GM18508 (cell line): ENCODE measurements around the gene WDSUB1.
A peak's percentile ranks its signal among the peaks of the same experiment; 100 is the strongest.

Source experiments
- ATAC-seq: cut with Tn5 transposase; IDR thresholded peaks from one replicate; pipeline ENCODE4 v1.9.1; 2021; ENCODE audit warnings: moderate number of reproducible peaks; ENCODE audit not compliant: insufficient read depth, unreplicated experiment

The WDSUB1 gene

GRCh38 chr2:159285929-159286708 is at the start of gene WDSUB1:
WDSUB1 (minus strand) TSS chr2:159286703; CDS start chr2:159283069, 3,634 bp downstream.
- ATAC-seq = peak; percentile 7

- no peak for ATAC-seq
These were observed 40.2 kb upstream of the WDSUB1 start for GRCh38 chr2:159326569-159327255.

- no peak for ATAC-seq
These were observed 35.9 kb upstream of the WDSUB1 start for GRCh38 chr2:159322419-159322818.

GRCh38 chr2:159317392-159318088 is 31.0 kb upstream of the WDSUB1 start:
- no peak for ATAC-seq

GRCh38 chr2:159307942-159308341 is 21.4 kb upstream of the WDSUB1 start:
- no peak for ATAC-seq

- ATAC-seq = no peak
These were observed 14.1 kb upstream of the WDSUB1 start for GRCh38 chr2:159300586-159300985.

- no peak for ATAC-seq
These were observed 12.5 kb upstream of the WDSUB1 start for GRCh38 chr2:159298967-159299366.

- ATAC-seq = no peak
These were observed 10.7 kb upstream of the WDSUB1 start for GRCh38 chr2:159297042-159297707.

GRCh38 chr2:159292157-159292556 is 5.7 kb upstream of the WDSUB1 start:
- ATAC-seq = no peak

GRCh38 chr2:159290289-159290907 is 3.9 kb upstream of the WDSUB1 start:
- no peak for ATAC-seq

GRCh38 chr2:159287733-159288132 is 1.2 kb upstream of the WDSUB1 start:
- no peak for ATAC-seq

- ATAC-seq = peak; percentile 65
These were observed 372 bp upstream of the WDSUB1 start for GRCh38 chr2:159286709-159287441.

GRCh38 chr2:159285433-159285832 is 1.1 kb downstream of the WDSUB1 start:
- no peak for ATAC-seq

- ATAC-seq = no peak
These were observed 3.0 kb downstream of the WDSUB1 start for GRCh38 chr2:159283529-159283928.

- no peak for ATAC-seq
These were observed 5.5 kb downstream of the WDSUB1 start for GRCh38 chr2:159281002-159281401.

GRCh38 chr2:159279700-159280099 is 6.8 kb downstream of the WDSUB1 start:
- no peak for ATAC-seq

- no peak for ATAC-seq
These were observed 11.4 kb downstream of the WDSUB1 start for GRCh38 chr2:159275111-159275510.

GRCh38 chr2:159272156-159272555 is 14.3 kb downstream of the WDSUB1 start:
- no peak for ATAC-seq

GRCh38 chr2:159270744-159271379 is 15.6 kb downstream of the WDSUB1 start:
- no peak for ATAC-seq
